Activated T-cell treated with anti-CD3 and anti-CD28 coated beads, Interleukin-2, amount 50 U/mL, for 4 hours (primary cell): ENCODE data around the gene LIPC. TPM values are rescaled to one million over a fixed set of nuclear protein-coding genes. Genes with fewer than 3 reads are reported as not detected.

Experiments
- ATAC-seq, 2 donors: fragments of 200-7000 bp; cut with Tn5 transposase; one replicate each; pipeline ENCODE4 v1.10.0; 2021
- DNase-seq: peaks from one replicate; pipeline ENCODE4 v3.0.0-alpha.2; 2020
- H3K27me3 Mint-ChIP-seq: one replicate; pipeline ENCODE4 v1.8.0; 2021; ENCODE audit warnings: low read depth, mixed read lengths
- H3K36me3 Mint-ChIP-seq: one replicate; pipeline ENCODE4 v1.8.0; 2022; ENCODE audit warnings: mixed read lengths; ENCODE audit not compliant: insufficient read depth
- H3K4me1 Mint-ChIP-seq: one replicate; pipeline ENCODE4 v1.8.0; 2021; ENCODE audit warnings: low read depth, mixed read lengths
- H3K4me3 Mint-ChIP-seq: one replicate; pipeline ENCODE4 v1.8.0; 2021; ENCODE audit warnings: mild to moderate bottlenecking, moderate library complexity, mixed read lengths
- H3K9me3 Mint-ChIP-seq: one replicate; pipeline ENCODE4 v1.8.0; 2021; ENCODE audit warnings: mixed read lengths
- total RNA-seq, 3 donors: library from RNA; stranded (reverse); gene quantifications; one replicate each; pipeline ENCODE4 v1.2.1, GENCODE V29; 2021

The LIPC gene
- total RNA-seq, 3 donors from 2014 or later, result 0.28 TPM; not detected in 2

- Mint-ChIP-seq H3K36me3 (no peaks in the 10 kb centered on the region), H3K27me3 (no peaks in the 10 kb centered on the region), H3K4me3 (no peak overlapping the region), H3K9me3 (no peaks in the 10 kb centered on the region), H3K4me1 (peaks cover 61% of the 10 kb centered on the region)
- DNase-seq (no peak), ATAC-seq (peak; percentile 39 to 42)
Measured at GRCh38 chr15:58462973-58463663, 31.3 kb downstream of the LIPC start.

DNA sequence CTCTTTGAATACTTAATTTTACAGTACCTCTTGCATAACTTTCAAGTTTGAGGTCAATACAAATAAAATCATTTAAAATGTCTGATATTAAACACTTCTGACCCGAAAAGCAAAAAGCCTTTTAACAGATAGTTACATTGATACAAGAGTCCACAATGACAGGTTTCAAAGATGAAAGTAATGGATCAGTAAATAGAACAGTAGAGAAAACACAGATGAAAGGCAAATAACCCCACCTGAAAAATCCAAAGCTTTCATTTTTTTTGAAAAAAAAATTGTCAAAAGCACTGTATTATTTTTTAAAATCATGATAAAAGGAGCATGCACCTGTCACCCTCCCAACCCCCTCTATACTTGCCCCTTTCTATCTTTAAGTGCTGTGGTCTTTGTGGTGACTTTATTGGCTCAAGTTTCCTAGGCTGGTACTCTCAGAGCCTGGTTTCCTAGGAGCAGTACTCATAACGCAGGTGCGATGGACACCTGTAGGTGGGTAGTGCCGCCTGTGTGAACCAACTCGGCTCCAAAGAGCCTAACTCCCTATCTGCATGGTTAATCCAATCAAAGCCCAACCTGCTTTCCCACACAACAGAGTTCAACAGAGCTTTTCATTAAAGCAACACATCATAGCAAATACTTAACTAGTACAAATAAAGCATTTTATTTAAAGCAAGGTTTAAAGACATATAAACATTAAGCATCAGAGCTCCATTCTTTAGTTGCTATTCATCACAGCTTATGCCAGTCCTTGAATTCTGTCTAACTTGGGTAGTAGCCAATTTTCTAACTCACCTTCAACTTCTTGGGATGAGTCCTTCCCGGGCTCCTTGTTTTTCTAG is 32.2 kb downstream of the LIPC start:
- no peaks in the 10 kb centered on the region for H3K27me3 Mint-ChIP-seq
- no peaks in the 10 kb centered on the region for H3K36me3 Mint-ChIP-seq
- no peak for DNase-seq
- no peak for ATAC-seq
- H3K4me1 Mint-ChIP-seq, result peaks cover 52% of the 10 kb centered on the region
- no peaks in the 10 kb centered on the region for H3K9me3 Mint-ChIP-seq
- no peak overlapping the region for H3K4me3 Mint-ChIP-seq

DNA sequence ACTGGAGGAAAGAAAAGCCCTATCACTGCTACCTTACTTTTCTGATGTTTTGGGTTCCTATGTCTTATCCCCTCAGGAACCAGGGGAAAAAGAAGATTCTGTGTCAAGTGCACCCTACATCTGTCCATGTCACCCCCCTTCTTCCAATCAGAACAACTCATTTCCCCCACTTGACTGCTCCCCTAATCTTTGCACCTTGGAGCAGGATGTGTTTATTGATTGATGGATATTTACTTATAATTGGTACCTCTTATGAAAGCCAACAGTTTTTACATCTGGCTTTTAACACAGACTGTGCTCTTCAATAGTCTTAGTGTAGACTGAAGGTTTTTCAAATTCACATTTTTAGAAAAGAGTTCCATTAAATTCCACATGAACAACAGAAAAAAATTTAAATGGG is 33.3 kb downstream of the LIPC start:
- H3K9me3 Mint-ChIP-seq, result no peaks in the 10 kb centered on the region
- DNase-seq (no peak), ATAC-seq (no peak)
- H3K4me3 Mint-ChIP-seq, result no peak overlapping the region
- no peaks in the 10 kb centered on the region for H3K27me3 Mint-ChIP-seq
- H3K36me3 Mint-ChIP-seq, result no peaks in the 10 kb centered on the region
- peaks cover 45% of the 10 kb centered on the region for H3K4me1 Mint-ChIP-seq

- Mint-ChIP-seq H3K36me3 (no peaks in the 10 kb centered on the region), H3K4me1 (peaks cover 39% of the 10 kb centered on the region), H3K4me3 (no peak overlapping the region), H3K9me3 (no peaks in the 10 kb centered on the region), H3K27me3 (no peaks in the 10 kb centered on the region)
- ATAC-seq (peak; percentile 30 to 36), DNase-seq (no peak)
Measured at GRCh38 chr15:58465866-58466517, 34.2 kb downstream of the LIPC start.

DNA sequence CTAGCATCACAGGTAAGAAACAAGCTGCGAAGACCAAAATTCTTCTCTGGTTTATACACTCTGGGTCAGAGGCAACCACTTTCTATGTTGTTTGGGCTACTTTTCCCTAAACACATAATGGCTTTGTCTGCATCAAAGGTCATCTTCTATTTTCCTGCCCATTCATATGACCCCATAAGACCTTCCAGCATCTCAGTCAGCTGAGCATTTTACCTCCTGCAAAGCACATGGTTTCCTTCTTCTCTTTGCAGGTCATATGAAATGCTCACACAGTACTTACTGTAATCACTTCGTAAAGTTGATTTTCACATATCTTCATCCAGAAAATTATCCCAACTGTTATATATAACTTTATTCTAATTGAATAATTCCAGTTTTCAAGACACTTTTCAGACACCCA is 34.8 kb downstream of the LIPC start:
- H3K4me1 Mint-ChIP-seq, result peaks cover 39% of the 10 kb centered on the region
- DNase-seq (no peak), ATAC-seq (no peak)
- H3K27me3 Mint-ChIP-seq, result no peaks in the 10 kb centered on the region
- H3K36me3 Mint-ChIP-seq, result no peaks in the 10 kb centered on the region
- no peak overlapping the region for H3K4me3 Mint-ChIP-seq
- no peaks in the 10 kb centered on the region for H3K9me3 Mint-ChIP-seq

GRCh38 chr15:58467121-58467721 is 35.4 kb downstream of the LIPC start:
- Mint-ChIP-seq H3K4me3 (no peak overlapping the region), H3K9me3 (no peaks in the 10 kb centered on the region), H3K4me1 (peaks cover 35% of the 10 kb centered on the region), H3K36me3 (no peaks in the 10 kb centered on the region), H3K27me3 (no peaks in the 10 kb centered on the region)
- no peak for ATAC-seq
- DNase-seq, result no peak

- Mint-ChIP-seq H3K36me3 (no peaks in the 10 kb centered on the region), H3K4me1 (peaks cover 33% of the 10 kb centered on the region), H3K4me3 (no peak overlapping the region), H3K27me3 (no peaks in the 10 kb centered on the region), H3K9me3 (no peaks in the 10 kb centered on the region)
- DNase-seq (no peak), ATAC-seq (no peak)
Measured at GRCh38 chr15:58467722-58468423, 36.1 kb downstream of the LIPC start.

GRCh38 chr15:58469432-58470353 is 37.9 kb downstream of the LIPC start:
- H3K4me3 Mint-ChIP-seq, result no peak overlapping the region
- DNase-seq (no peak), ATAC-seq (no peak)
- no peaks in the 10 kb centered on the region for H3K9me3 Mint-ChIP-seq
- no peaks in the 10 kb centered on the region for H3K27me3 Mint-ChIP-seq
- H3K36me3 Mint-ChIP-seq, result no peaks in the 10 kb centered on the region
- peaks cover 37% of the 10 kb centered on the region for H3K4me1 Mint-ChIP-seq

GRCh38 chr15:58471348-58471747 is 39.6 kb downstream of the LIPC start:
- Mint-ChIP-seq H3K36me3 (no peaks in the 10 kb centered on the region), H3K4me3 (no peak overlapping the region), H3K9me3 (no peaks in the 10 kb centered on the region), H3K4me1 (peaks cover 39% of the 10 kb centered on the region), H3K27me3 (no peaks in the 10 kb centered on the region)
- ATAC-seq (no peak), DNase-seq (no peak)

DNA sequence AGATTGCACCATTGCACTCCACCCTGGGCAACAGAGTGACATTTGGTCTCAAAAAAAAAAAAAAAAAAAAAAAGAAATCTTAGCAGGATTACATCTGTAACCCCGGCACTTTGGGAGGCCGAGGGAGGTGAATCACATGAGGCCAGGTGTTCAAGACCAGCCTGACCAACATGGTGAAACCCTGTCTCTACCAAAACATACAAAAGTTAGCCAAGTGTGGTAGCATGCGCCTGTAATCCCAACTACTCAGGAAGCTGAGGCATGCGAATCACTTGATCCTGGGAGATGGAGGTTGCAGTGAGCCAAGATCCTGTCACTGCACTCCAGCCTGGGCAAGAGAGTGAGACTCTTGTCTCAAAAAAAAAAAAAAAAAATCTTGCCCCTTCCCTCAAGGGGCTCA is 40.4 kb downstream of the LIPC start:
- H3K4me3 Mint-ChIP-seq, result no peak overlapping the region
- no peak for DNase-seq
- peaks cover 43% of the 10 kb centered on the region for H3K4me1 Mint-ChIP-seq
- no peaks in the 10 kb centered on the region for H3K9me3 Mint-ChIP-seq
- H3K27me3 Mint-ChIP-seq, result no peaks in the 10 kb centered on the region
- no peak for ATAC-seq
- no peaks in the 10 kb centered on the region for H3K36me3 Mint-ChIP-seq

DNA sequence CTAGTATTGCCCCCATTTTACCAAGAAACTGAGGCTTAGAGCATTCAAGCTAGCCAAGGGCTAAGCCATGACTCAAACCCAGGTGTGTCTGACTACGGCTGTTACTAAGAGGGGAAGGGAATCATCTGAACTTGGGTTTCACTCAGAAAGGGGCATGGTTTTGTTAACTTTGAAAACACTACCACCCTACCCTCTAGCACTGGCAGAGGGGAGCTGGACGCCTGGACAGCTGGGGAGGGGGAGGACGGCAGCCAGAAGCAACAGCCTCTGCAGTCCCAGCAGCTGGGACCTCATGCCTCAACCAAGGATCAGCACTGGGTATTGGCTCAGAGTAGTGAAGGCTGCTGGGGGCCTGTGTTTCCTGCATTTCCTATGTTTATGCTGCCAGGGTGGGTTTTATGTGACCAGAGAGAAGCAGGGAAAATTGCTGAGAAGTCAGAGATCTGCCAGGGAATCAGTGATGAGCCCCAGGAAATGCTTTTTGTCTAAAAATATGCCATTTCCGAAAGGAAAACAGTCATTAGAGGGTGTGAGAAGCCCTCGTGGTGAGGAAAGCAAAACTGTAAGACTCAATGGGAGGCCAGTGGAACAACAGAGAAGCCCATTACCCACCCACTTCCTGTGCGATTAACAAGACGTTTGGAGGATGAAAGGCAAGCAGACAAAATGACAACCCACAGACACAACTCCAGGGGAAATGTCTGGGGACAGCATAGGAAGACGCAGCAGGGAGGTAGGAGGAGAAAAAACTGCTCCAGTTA is 41.2 kb downstream of the LIPC start:
- H3K4me3 Mint-ChIP-seq, result peak overlapping the region; percentile 52
- H3K4me1 Mint-ChIP-seq, result peaks cover 51% of the 10 kb centered on the region
- no peaks in the 10 kb centered on the region for H3K9me3 Mint-ChIP-seq
- no peaks in the 10 kb centered on the region for H3K36me3 Mint-ChIP-seq
- DNase-seq (peak; percentile 18), ATAC-seq (peak; percentile 76 to 78)
- H3K27me3 Mint-ChIP-seq, result no peaks in the 10 kb centered on the region

- Mint-ChIP-seq H3K36me3 (no peaks in the 10 kb centered on the region), H3K4me3 (peak overlapping the region; percentile 52), H3K9me3 (no peaks in the 10 kb centered on the region), H3K27me3 (no peaks in the 10 kb centered on the region), H3K4me1 (peaks cover 54% of the 10 kb centered on the region)
- peak; percentile 32 to 36 for ATAC-seq
- DNase-seq, result no peak
Measured at GRCh38 chr15:58473724-58474123, 41.9 kb downstream of the LIPC start.
